SW480 (cell line): ENCODE measurements around the gene PSMA6.
A peak's percentile ranks its signal among the peaks of the same experiment; 100 is the strongest.
"Not testable (repeated sequence)": the region's sequence is repeated elsewhere in the genome, so short reads cannot be mapped to it uniquely, and the experiment has no call there.

Experiments
- DNase-seq: peaks from one replicate; pipeline ENCODE4 v3.0.0-alpha.2; 2016; ENCODE audit warnings: low spot score

The PSMA6 gene

GRCh38 chr14:35326375-35326774, 34.2 kb downstream of the PSMA6 start:
- DNase-seq: no peak

GRCh38 chr14:35331605-35332516, 39.7 kb downstream of the PSMA6 start:
- DNase-seq: no peak

- DNase-seq: peak; percentile 32
Observed at GRCh38 chr14:35332517-35333263, 40.5 kb downstream of the PSMA6 start.

GRCh38 chr14:35333264-35333730, 41.1 kb downstream of the PSMA6 start:
- DNase-seq: no peak

- DNase-seq: no peak
Observed at GRCh38 chr14:35333797-35334743, 41.9 kb downstream of the PSMA6 start.

GRCh38 chr14:35335388-35336092, 43.4 kb downstream of the PSMA6 start:
- DNase-seq: no peak

GRCh38 chr14:35336171-35336493, 44.0 kb downstream of the PSMA6 start:
- not testable (repeated sequence) for DNase-seq

- no peak for DNase-seq
Observed at GRCh38 chr14:35336494-35337268, 44.5 kb downstream of the PSMA6 start.

- DNase-seq: no peak
Observed at GRCh38 chr14:35337269-35338255, 45.4 kb downstream of the PSMA6 start.

GRCh38 chr14:35338731-35339405, 46.7 kb downstream of the PSMA6 start:
- no peak for DNase-seq

- no peak for DNase-seq
Observed at GRCh38 chr14:35339761-35340406, 47.7 kb downstream of the PSMA6 start.

- no peak for DNase-seq
Observed at GRCh38 chr14:35340616-35341453, 48.7 kb downstream of the PSMA6 start.

GRCh38 chr14:35341454-35341750, 49.2 kb downstream of the PSMA6 start:
- DNase-seq: no peak

- DNase-seq: peak; percentile 62
Observed at GRCh38 chr14:35341751-35342488, 49.7 kb downstream of the PSMA6 start.

GRCh38 chr14:35342489-35343010, 50.4 kb downstream of the PSMA6 start:
- no peak for DNase-seq

- no peak for DNase-seq
Observed at GRCh38 chr14:35343702-35344101, 51.5 kb downstream of the PSMA6 start.
